GM12878 (cell line): ENCODE measurements around the gene FAM110A. TPM values are rescaled to one million over a fixed set of nuclear protein-coding genes. Genes with fewer than 3 reads are reported as not detected.
A peak's percentile ranks its signal among the peaks of the same experiment; 100 is the strongest.

Experiments used
- ATAC-seq: fragments of 200-7000 bp; cut with Tn5 transposase; 3 replicates; pipeline ENCODE4 v1.9.1; 2020; ENCODE audit warnings: mild to moderate bottlenecking, moderate library complexity
- BruUV-seq: library from RNA; stranded (reverse); fragments of 400-500 nt; replicated peaks from 2 replicates; lab custom pipeline; 2021; lab: Mats Ljungman, UMichigan
- CTCF ChIA-PET: fragments of 300-600 bp; sonication (Branson Sonifier 250); formaldehyde crosslinking; extraction: SDS; loops from one replicate; lab custom pipeline; 2021; ENCODE audit warnings: inconsistent platforms; lab: Yijun Ruan, JAX
- POLR2A ChIA-PET: fragments of 350-600 bp; formaldehyde crosslinking; extraction: SDS; loops from one replicate; lab custom pipeline; 2021; ENCODE audit warnings: inconsistent platforms; lab: Charles Lee
- RAD21 ChIA-PET: fragments of 300-600 bp; sonication (Branson Sonifier 250); formaldehyde crosslinking; loops from one replicate; lab custom pipeline; 2023; ENCODE audit warnings: antibody characterized with exemption; ENCODE audit not compliant: unreplicated experiment; lab: Charles Lee
- SMC1A ChIA-PET: fragments of 300-600 bp; sonication (Branson Sonifier 250); formaldehyde crosslinking; loops from one replicate; lab custom pipeline; 2023; ENCODE audit not compliant: unreplicated experiment, uncharacterized antibody; lab: Charles Lee
- DNase-seq: peaks from one replicate; pipeline ENCODE4 v3.0.0-alpha.2; 2011; ENCODE audit warnings: low read depth, low spot score
- FAIRE-seq: peaks from 3 replicates; lab custom pipeline; 2011; peaks lifted over from hg19 to GRCh38; lab: Jason Lieb, UNC
- H2AFZ ChIP-seq: 2 replicates; pipeline ENCODE4 v1.6.0; 2011; ENCODE audit warnings: low read depth, low read length, control low read depth; ENCODE audit not compliant: control insufficient read depth
- H3K27ac ChIP-seq: 2 replicates; pipeline ENCODE4 v1.5.1; 2011; ENCODE audit warnings: control low read depth; ENCODE audit not compliant: control insufficient read depth, insufficient read depth
- H3K27me3 ChIP-seq, 2 experiments: replicated peaks in 1 of 2; 2 replicates each; pipeline versions ENCODE4 v1.6.0 to v1.6.1; 2011; ENCODE audit warnings: low read length in 1 of 2; ENCODE audit not compliant: control insufficient read depth in 2 of 2, insufficient read depth in 2 of 2
- H3K36me3 ChIP-seq, 2 experiments: 2 replicates each; pipeline ENCODE4 v1.5.1; 2011; ENCODE audit warnings: low read length in 1 of 2; ENCODE audit not compliant: control insufficient read depth in 2 of 2, insufficient read depth in 2 of 2
- H3K4me1 ChIP-seq: 2 replicates; pipeline ENCODE4 v1.6.1; 2011; ENCODE audit warnings: mild to moderate bottlenecking, low read length, moderate library complexity, mixed read lengths; ENCODE audit not compliant: control insufficient read depth, insufficient read depth
- H3K4me2 ChIP-seq: 2 replicates; pipeline ENCODE4 v1.6.0; 2011; ENCODE audit warnings: control low read depth; ENCODE audit not compliant: control insufficient read depth, insufficient read depth
- H3K4me3 ChIP-seq: fragments of 200-600 bp; sonication (generic); 2 replicates; pipeline ENCODE4 v1.5.1; 2016
- H3K79me2 ChIP-seq: 2 replicates; pipeline ENCODE4 v1.6.0; 2011; ENCODE audit warnings: low read length; ENCODE audit not compliant: control insufficient read depth, insufficient read depth
- H3K9ac ChIP-seq: 2 replicates; pipeline ENCODE4 v1.8.0; 2011; ENCODE audit warnings: low read length, control low read depth, mixed read lengths; ENCODE audit not compliant: control insufficient read depth, insufficient read depth
- H3K9me3 ChIP-seq: replicated peaks from 3 replicates; pipeline ENCODE4 v1.5.1; 2011; ENCODE audit warnings: mild to moderate bottlenecking, low read length; ENCODE audit not compliant: control insufficient read depth, insufficient read depth
- H4K20me1 ChIP-seq: 2 replicates; pipeline ENCODE4 v1.6.0; 2011; ENCODE audit not compliant: control insufficient read depth, insufficient read depth
- BACH1 ChIP-seq: fragments of 450-650 bp; IDR thresholded peaks from 2 replicates; pipeline ENCODE4 v1.6.1; 2017; ENCODE audit warnings: mild to moderate bottlenecking, borderline replicate concordance
- BRCA1 ChIP-seq: IDR thresholded peaks from 2 replicates; pipeline ENCODE4 v1.6.1; 2011; ENCODE audit warnings: low read depth, low read length, improper control_type of control experiment
- CBX5 ChIP-seq: sonication (generic); IDR thresholded peaks from 2 replicates; pipeline ENCODE4 v1.6.1; 2016; ENCODE audit warnings: low read depth, moderate library complexity, mild to moderate bottlenecking, inconsistent platforms
- CHD1 ChIP-seq: IDR thresholded peaks from 2 replicates; pipeline ENCODE4 v1.6.1; 2012; ENCODE audit warnings: low read depth, low read length, improper control_type of control experiment
- CREM ChIP-seq: IDR thresholded peaks from 2 replicates; pipeline ENCODE4 v1.6.1; 2014; ENCODE audit warnings: antibody characterized with exemption, low read depth
- EGR1 ChIP-seq, 2 experiments: IDR thresholded peaks; 1 replicate in 1 of 2; 2 replicates in 1 of 2; pipeline ENCODE4 v1.6.1; 2011 to 2012; ENCODE audit warnings: low read depth in 2 of 2, low read length in 2 of 2, borderline replicate concordance in 1 of 2, mild to moderate bottlenecking in 1 of 2, moderate library complexity in 1 of 2
- HDAC2 ChIP-seq: fragments of 200-600 bp; sonication (generic); IDR thresholded peaks from 2 replicates; pipeline ENCODE4 v1.6.1; 2017
- MEF2A ChIP-seq: IDR thresholded peaks from 2 replicates; pipeline ENCODE4 v1.6.1; 2011; ENCODE audit warnings: low read depth, mild to moderate bottlenecking, low read length, moderate library complexity; ENCODE audit not compliant: insufficient read depth
- MYB ChIP-seq: fragments of 150-350 bp; IDR thresholded peaks from 2 replicates; pipeline ENCODE4 v1.6.1; 2014; ENCODE audit warnings: mild to moderate bottlenecking, low read depth, low read length, borderline replicate concordance
- POLR2AphosphoS5 ChIP-seq: IDR thresholded peaks from 2 replicates; pipeline ENCODE4 v1.6.1; 2011; ENCODE audit warnings: mild to moderate bottlenecking, low read length, inconsistent platforms
- RUNX3 ChIP-seq: IDR thresholded peaks from 2 replicates; pipeline ENCODE4 v1.6.1; 2012; ENCODE audit warnings: low read length, inconsistent platforms
- SP1 ChIP-seq: IDR thresholded peaks from one replicate; pipeline ENCODE4 v1.6.1; 2011; ENCODE audit warnings: low read depth, low read length
- TAF1 ChIP-seq: IDR thresholded peaks from 2 replicates; pipeline ENCODE4 v1.6.1; 2011; ENCODE audit warnings: mild to moderate bottlenecking, low read depth, low read length, borderline replicate concordance
- TCF3 ChIP-seq: IDR thresholded peaks from 2 replicates; pipeline ENCODE4 v1.6.1; 2012; ENCODE audit warnings: low read depth, mild to moderate bottlenecking, low read length, borderline replicate concordance; ENCODE audit not compliant: insufficient read depth
- YBX1 ChIP-seq: fragments of 450-650 bp; IDR thresholded peaks from 2 replicates; pipeline ENCODE4 v1.6.1; 2016; ENCODE audit warnings: antibody characterized with exemption
- ZBTB33 ChIP-seq: fragments of 450-650 bp; IDR thresholded peaks from 2 replicates; pipeline ENCODE4 v1.6.1; 2017; ENCODE audit warnings: mild to moderate bottlenecking
- ZSCAN29 ChIP-seq: fragments of 450-650 bp; IDR thresholded peaks from 2 replicates; pipeline ENCODE4 v1.6.1; 2017; ENCODE audit warnings: mild to moderate bottlenecking, moderate library complexity
- WGBS: methylation state at CpG from one replicate; pipeline ENCODE4 v1.1.6; 2016; ENCODE audit warnings: low lambda C conversion rate; ENCODE audit not compliant: insufficient replicate concordance, insufficient coverage; ENCODE audit errors: missing lambda C conversion rate; 5-methylcytosine and 5-hydroxymethylcytosine counted together
- in situ Hi-C: fragments of 300-500 bp; cut with MboI; formaldehyde crosslinking; loops from 9 replicates; pipeline ENCODE4 v1.14.3; 2018; ENCODE audit warnings: mixed read lengths
- intact Hi-C: fragments of 100-400 bp; cut with micrococcal nuclease; formaldehyde crosslinking; loops from one replicate; pipeline ENCODE4 v1.14.2; 2022; ENCODE audit not compliant: unreplicated experiment
- polyA plus RNA-seq, 11 experiments: library from polyadenylated mRNA; depleted of rRNA in 4 of 11; unstranded in 6 of 11; stranded (reverse) in 5 of 11; fragments of >200 nt; fragmentation: Nextera tagmentation in 4 of 11; fragmentation: Illumina TruSeq in 1 of 11; extraction: Ambion mirVana in 4 of 11; extraction: Trizol in 1 of 11; gene quantifications; 1 replicate in 1 of 11; 2 replicates in 10 of 11; pipeline versions ENCODE4 v1.2.1 to v1.2.3, GENCODE V29; 2011 to 2016; ENCODE audit warnings: inconsistent platforms in 2 of 11, missing spikeins in 2 of 11, low read depth in 1 of 11
- total RNA-seq, 4 experiments: library from RNA; depleted of rRNA in 3 of 4; stranded (reverse); fragments of >200 nt in 3 of 4; fragmentation: Illumina TruSeq in 1 of 4; extraction: Trizol in 1 of 4; gene quantifications; 2 replicates each; pipeline versions ENCODE4 v1.2.1 to v1.2.3, GENCODE V29; 2013 to 2021
- TF ChIP-seq, protein P1 (sequence below): fragments of 450-650 bp; IDR thresholded peaks from 2 replicates; pipeline ENCODE4 v1.6.1; 2016; ENCODE audit warnings: mild to moderate bottlenecking, moderate library complexity, borderline replicate concordance
- TF ChIP-seq, protein P2 (sequence below): fragments of 450-650 bp; IDR thresholded peaks from 2 replicates; pipeline ENCODE4 v1.6.1; 2016; ENCODE audit warnings: mild to moderate bottlenecking

FAM110A gene
- total and polyA plus RNA-seq, 10 of the 15 experiments (the other 5 are each of a cell fraction or from before 2014, with no cell fraction given), result 1.1 to 14.8 (median 7.4) TPM

DNA sequence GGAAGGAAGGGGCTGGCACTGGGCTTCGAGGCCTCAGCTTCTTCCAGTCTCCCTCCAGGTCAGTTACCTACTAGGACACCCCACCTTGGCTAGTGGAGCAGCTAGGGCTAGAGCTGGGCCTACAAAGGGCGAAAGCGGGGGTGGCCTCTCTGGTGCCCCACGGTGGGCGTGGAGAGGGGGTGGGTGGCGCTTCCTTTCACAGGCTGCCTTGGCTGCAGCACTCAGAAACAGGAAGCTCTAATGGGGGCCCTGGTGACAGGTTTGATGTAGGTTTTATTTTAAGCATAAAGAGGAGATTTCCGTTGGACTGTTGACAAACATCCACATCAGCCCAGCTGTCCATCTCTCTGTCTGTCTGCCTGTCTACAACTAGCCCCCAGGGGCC, 13.4 kb downstream of the FAM110A start:
- Histone ChIP-seq H3K36me3 (peaks cover 0 to 5% of the 10 kb centered on the region in 2 experiments; a peak in 2 of 4 replicates), H3K4me2 (peak overlapping the region; percentile 94), H3K27me3 (no peaks in the 10 kb centered on the region), H3K9ac (peak overlapping the region; percentile 44), H3K79me2 (no peaks in the 10 kb centered on the region; the same call in 1 of the 2 replicates), H3K4me3 (no peak overlapping the region), H3K4me1 (peaks cover 32% of the 10 kb centered on the region), H4K20me1 (no peaks in the 10 kb centered on the region), H3K9me3 (no peaks in the 10 kb centered on the region), H3K27ac (peak overlapping the region; percentile 68), H2AFZ (peak overlapping the region; percentile 61)
- ChIA-PET POLR2A (interaction anchor here (2.0 kb wide), 1 partner anchor 14 kb away, joined by 8 read pairs; the partner anchor contains the start of gene FAM110A), SMC1A (interaction anchor here (0.6 to 1.4 kb wide), 2 partner anchors 26 to 39 kb away, joined by 3 read pairs; no protein-coding TSS in a partner anchor), CTCF (interaction anchor here (0.8 to 1.2 kb wide), 3 partner anchors 15 to 108 kb away, joined by 3 to 5 read pairs (median 3); no protein-coding TSS in a partner anchor), RAD21 (interaction anchor here (0.5 to 2.0 kb wide), 5 partner anchors 12 to 1931 kb away, joined by 3 to 10 read pairs (median 4); partner anchors contain the start of gene FAM110A)
- ATAC-seq (peak; percentile 75), FAIRE-seq (no peak), DNase-seq (no peak)
- intact Hi-C loops (no loop called here), in situ Hi-C loops (no loop called here)
- no TSS peak for BruUV-seq
- 11% methylated on average over 7 of the region's 7 CpGs for WGBS
- TF ChIP-seq CBX5 (no peak), HDAC2 (no peak), TCF3 (peak; percentile 20; the same call in 1 of the 2 replicates), RUNX3 (peak; percentile 15; the same call in 1 of the 2 replicates), TAF1 (peak; percentile 28; the same call in 1 of the 2 replicates), CHD1 (no peak), POLR2AphosphoS5 (no peak), EGR1 (IDR thresholded peaks at IDR 0.05; ENCODE audit: borderline replicate concordance in 1 of 2, low read depth in 2 of 2, low read length in 2 of 2) (peak in 1 of 2 experiments; percentile 96; a peak in 2 of 3 replicates), BRCA1 (no peak), ZSCAN29 (no peak), SP1 (peak; percentile 48), MEF2A (0 out of 2 replicates have a peak, but pooled peaks have one; percentile 27), MYB (no peak), CREM (peak; percentile 30; the same call in 1 of the 2 replicates), ZBTB33 (no peak), YBX1 (no peak), BACH1 (no peak)
- TF ChIP-seq, protein P1, sequence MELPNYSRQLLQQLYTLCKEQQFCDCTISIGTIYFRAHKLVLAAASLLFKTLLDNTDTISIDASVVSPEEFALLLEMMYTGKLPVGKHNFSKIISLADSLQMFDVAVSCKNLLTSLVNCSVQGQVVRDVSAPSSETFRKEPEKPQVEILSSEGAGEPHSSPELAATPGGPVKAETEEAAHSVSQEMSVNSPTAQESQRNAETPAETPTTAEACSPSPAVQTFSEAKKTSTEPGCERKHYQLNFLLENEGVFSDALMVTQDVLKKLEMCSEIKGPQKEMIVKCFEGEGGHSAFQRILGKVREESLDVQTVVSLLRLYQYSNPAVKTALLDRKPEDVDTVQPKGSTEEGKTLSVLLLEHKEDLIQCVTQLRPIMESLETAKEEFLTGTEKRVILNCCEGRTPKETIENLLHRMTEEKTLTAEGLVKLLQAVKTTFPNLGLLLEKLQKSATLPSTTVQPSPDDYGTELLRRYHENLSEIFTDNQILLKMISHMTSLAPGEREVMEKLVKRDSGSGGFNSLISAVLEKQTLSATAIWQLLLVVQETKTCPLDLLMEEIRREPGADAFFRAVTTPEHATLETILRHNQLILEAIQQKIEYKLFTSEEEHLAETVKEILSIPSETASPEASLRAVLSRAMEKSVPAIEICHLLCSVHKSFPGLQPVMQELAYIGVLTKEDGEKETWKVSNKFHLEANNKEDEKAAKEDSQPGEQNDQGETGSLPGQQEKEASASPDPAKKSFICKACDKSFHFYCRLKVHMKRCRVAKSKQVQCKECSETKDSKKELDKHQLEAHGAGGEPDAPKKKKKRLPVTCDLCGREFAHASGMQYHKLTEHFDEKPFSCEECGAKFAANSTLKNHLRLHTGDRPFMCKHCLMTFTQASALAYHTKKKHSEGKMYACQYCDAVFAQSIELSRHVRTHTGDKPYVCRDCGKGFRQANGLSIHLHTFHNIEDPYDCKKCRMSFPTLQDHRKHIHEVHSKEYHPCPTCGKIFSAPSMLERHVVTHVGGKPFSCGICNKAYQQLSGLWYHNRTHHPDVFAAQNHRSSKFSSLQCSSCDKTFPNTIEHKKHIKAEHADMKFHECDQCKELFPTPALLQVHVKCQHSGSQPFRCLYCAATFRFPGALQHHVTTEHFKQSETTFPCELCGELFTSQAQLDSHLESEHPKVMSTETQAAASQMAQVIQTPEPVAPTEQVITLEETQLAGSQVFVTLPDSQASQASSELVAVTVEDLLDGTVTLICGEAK, result no peak
- TF ChIP-seq, protein P2, sequence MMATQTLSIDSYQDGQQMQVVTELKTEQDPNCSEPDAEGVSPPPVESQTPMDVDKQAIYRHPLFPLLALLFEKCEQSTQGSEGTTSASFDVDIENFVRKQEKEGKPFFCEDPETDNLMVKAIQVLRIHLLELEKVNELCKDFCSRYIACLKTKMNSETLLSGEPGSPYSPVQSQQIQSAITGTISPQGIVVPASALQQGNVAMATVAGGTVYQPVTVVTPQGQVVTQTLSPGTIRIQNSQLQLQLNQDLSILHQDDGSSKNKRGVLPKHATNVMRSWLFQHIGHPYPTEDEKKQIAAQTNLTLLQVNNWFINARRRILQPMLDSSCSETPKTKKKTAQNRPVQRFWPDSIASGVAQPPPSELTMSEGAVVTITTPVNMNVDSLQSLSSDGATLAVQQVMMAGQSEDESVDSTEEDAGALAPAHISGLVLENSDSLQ, result 0 out of 2 replicates have a peak, but pooled peaks have one; percentile 19
